GM19328 (cell line): ENCODE measurements around the gene ACTN1.

Experiments
- ATAC-seq: cut with Tn5 transposase; IDR thresholded peaks from one replicate; pipeline ENCODE4 v1.9.1; 2021; ENCODE audit warnings: mild to moderate bottlenecking, moderate library complexity; ENCODE audit not compliant: unreplicated experiment

ACTN1 gene

GRCh38 chr14:68951800-68952530, 27.1 kb downstream of the ACTN1 start:
- ATAC-seq = no peak

GRCh38 chr14:68951035-68951797, 27.9 kb downstream of the ACTN1 start:
- no peak for ATAC-seq

GRCh38 chr14:68950111-68950510, 29.0 kb downstream of the ACTN1 start:
- no peak for ATAC-seq

- no peak for ATAC-seq
Observed at GRCh38 chr14:68949601-68949965, 29.5 kb downstream of the ACTN1 start.

- ATAC-seq = no peak
Observed at GRCh38 chr14:68948686-68949600, 30.2 kb downstream of the ACTN1 start.

- ATAC-seq = no peak
Observed at GRCh38 chr14:68947802-68948201, 31.3 kb downstream of the ACTN1 start.

GRCh38 chr14:68946489-68946822, 32.6 kb downstream of the ACTN1 start:
- ATAC-seq = no peak

- no peak for ATAC-seq
Observed at GRCh38 chr14:68945585-68946488, 33.3 kb downstream of the ACTN1 start.

GRCh38 chr14:68945190-68945584, 33.9 kb downstream of the ACTN1 start:
- no peak for ATAC-seq

GRCh38 chr14:68944162-68944561, 34.9 kb downstream of the ACTN1 start:
- no peak for ATAC-seq

- no peak for ATAC-seq
Observed at GRCh38 chr14:68943107-68943506, 36.0 kb downstream of the ACTN1 start.

GRCh38 chr14:68942296-68943035, 36.6 kb downstream of the ACTN1 start:
- no peak for ATAC-seq

GRCh38 chr14:68941820-68942219, 37.3 kb downstream of the ACTN1 start:
- no peak for ATAC-seq

GRCh38 chr14:68940614-68941185, 38.4 kb downstream of the ACTN1 start:
- ATAC-seq = no peak

- ATAC-seq = no peak
Observed at GRCh38 chr14:68939893-68940613, 39.0 kb downstream of the ACTN1 start.

GRCh38 chr14:68939181-68939892, 39.8 kb downstream of the ACTN1 start:
- ATAC-seq = no peak

- ATAC-seq = no peak
Observed at GRCh38 chr14:68938271-68939150, 40.6 kb downstream of the ACTN1 start.
